AG04449 (cell line): ENCODE results near the gene ZNF574.

Source experiments
- CTCF ChIA-PET: fragments of 350-600 bp; formaldehyde crosslinking; extraction: SDS; loops from one replicate; lab custom pipeline; 2021; ENCODE audit warnings: antibody characterized with exemption; lab: Yijun Ruan, JAX
- POLR2A ChIA-PET: fragments of 400-600, 350-600 bp; formaldehyde crosslinking; extraction: SDS; loops from one replicate; lab custom pipeline; 2020; ENCODE audit warnings: antibody characterized with exemption, inconsistent platforms; lab: Yijun Ruan, JAX
- DNase-seq: peaks from one replicate; pipeline ENCODE4 v3.0.0-alpha.2; 2010; ENCODE audit warnings: low read depth, low spot score
- H3K4me3 ChIP-seq: 2 replicates; pipeline ENCODE4 v1.5.1; 2011; ENCODE audit warnings: low read depth, mild to moderate bottlenecking, control low read depth, low read length
- TF ChIP-seq, protein P1 (sequence below): IDR thresholded peaks from one replicate; pipeline ENCODE4 v1.5.1; 2011; ENCODE audit warnings: mild to moderate bottlenecking, moderate library complexity, low read length, control low read depth, inconsistent platforms; ENCODE audit not compliant: insufficient read depth; ENCODE audit errors: missing control alignments

ZNF574 gene

DNA sequence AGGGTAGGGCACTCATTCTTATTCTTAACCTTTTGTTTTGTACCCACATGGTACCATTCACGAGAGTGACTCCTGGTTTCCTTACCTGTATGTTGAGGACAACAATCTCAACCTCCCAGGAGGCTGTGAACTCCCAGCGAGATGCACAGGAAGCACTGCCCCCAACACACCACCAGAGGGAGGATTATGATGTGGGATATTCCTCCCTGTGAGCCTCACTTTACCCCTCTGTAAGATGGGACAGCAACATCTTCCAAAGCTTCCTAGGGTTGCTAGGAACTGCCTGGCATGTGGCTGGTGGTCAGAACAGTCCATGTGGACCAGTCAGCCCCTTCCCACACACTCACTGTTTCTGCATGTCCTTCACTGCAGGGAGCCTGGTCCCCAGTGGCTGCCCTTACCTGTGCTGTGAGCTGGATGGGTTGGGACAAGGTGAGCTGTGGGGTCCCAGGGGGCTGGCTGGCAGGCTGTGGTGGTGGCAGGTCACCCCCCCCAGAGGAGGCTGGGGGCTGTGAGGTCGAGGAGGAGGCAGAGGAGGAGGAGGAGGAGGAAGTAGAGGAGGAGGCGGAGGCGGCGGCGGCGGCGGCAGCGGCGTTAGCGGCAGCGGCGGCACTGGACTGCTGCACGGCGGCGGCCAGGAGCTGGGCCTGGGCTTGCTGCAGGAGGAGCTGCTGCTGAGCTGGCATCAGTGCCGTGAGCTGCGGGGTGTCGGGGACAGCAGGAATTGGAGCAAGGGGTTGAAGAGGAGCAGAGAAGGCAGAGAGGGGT is 40.5 kb downstream of the ZNF574 start:
- no peak overlapping the region for H3K4me3 ChIP-seq
- no peak for DNase-seq
- POLR2A ChIA-PET: no interaction called here
- CTCF ChIA-PET: interaction anchor here (0.9 to 11.0 kb wide), 10 partner anchors 7 to 284 kb away, joined by 3 to 173 read pairs (median 44); partner anchors contain the start of genes GSK3A and POU2F2
- TF ChIP-seq, protein P1, sequence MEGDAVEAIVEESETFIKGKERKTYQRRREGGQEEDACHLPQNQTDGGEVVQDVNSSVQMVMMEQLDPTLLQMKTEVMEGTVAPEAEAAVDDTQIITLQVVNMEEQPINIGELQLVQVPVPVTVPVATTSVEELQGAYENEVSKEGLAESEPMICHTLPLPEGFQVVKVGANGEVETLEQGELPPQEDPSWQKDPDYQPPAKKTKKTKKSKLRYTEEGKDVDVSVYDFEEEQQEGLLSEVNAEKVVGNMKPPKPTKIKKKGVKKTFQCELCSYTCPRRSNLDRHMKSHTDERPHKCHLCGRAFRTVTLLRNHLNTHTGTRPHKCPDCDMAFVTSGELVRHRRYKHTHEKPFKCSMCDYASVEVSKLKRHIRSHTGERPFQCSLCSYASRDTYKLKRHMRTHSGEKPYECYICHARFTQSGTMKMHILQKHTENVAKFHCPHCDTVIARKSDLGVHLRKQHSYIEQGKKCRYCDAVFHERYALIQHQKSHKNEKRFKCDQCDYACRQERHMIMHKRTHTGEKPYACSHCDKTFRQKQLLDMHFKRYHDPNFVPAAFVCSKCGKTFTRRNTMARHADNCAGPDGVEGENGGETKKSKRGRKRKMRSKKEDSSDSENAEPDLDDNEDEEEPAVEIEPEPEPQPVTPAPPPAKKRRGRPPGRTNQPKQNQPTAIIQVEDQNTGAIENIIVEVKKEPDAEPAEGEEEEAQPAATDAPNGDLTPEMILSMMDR: no peak

DNA sequence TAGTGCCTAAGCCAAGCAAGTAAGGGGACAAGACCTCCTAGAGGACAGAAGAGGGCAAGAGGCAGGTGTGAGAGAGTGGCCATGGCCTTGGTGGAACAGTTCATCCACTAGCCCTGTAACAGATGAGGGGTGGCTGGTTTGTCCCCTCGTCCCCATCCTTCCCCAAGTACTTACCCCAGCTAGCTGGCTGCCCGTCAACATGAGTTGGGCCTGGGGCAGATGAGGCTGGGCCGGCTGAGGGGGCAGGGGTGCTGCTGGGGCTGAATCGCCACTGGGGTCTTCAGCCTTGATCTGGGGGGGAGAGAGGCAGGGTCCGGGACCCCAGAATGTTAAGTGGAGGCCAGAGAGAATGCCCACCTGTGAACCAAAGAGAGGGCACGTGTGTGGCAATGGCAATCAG is 41.1 kb downstream of the ZNF574 start:
- TF ChIP-seq, protein P1: no peak
- POLR2A ChIA-PET: no interaction called here
- H3K4me3 ChIP-seq: no peak overlapping the region
- CTCF ChIA-PET: interaction anchor here (1.0 to 11.0 kb wide), 3 partner anchors 7 to 68 kb away, joined by 4 to 173 read pairs (median 46); no protein-coding TSS in a partner anchor
- no peak for DNase-seq

DNA sequence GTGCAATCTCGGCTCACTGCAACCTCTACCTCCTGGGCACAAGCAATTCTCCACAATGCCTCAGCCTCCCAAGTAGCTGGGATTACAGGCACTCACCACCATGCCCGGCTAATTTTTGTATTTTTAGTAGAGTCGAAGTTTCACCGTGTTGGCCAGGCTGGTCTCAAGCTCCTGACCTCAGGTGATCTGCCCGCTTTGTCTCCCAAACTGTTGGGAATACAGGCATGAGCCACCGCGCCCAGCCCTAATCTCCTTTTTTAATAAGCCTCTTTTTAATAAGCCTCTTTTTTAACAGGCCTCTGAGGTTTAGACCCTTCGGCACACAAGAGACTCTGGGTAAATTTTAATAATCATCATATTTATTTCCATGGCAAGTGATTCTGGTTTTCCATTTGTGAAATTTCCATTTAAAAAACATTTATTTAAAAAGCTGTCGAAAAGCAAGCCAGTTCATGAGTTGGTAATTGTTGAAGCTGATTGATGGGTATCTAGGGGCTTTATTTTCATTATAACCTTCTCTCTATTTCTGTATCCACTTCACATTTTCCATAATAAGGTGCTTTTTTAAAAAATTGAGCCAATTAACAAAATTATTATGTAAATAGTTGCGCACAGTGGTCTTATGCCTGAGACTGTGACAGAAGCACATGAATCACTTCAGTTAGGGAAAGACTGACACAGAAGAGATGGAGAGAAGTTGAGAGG is 44.5 kb downstream of the ZNF574 start:
- DNase-seq: no peak
- TF ChIP-seq, protein P1: no peak
- no peak overlapping the region for H3K4me3 ChIP-seq
- ChIA-PET CTCF (interaction anchor here (0.7 to 5.6 kb wide), 4 partner anchors 11 to 160 kb away, joined by 3 to 46 read pairs (median 4); no protein-coding TSS in a partner anchor), POLR2A (no interaction called here)

DNA sequence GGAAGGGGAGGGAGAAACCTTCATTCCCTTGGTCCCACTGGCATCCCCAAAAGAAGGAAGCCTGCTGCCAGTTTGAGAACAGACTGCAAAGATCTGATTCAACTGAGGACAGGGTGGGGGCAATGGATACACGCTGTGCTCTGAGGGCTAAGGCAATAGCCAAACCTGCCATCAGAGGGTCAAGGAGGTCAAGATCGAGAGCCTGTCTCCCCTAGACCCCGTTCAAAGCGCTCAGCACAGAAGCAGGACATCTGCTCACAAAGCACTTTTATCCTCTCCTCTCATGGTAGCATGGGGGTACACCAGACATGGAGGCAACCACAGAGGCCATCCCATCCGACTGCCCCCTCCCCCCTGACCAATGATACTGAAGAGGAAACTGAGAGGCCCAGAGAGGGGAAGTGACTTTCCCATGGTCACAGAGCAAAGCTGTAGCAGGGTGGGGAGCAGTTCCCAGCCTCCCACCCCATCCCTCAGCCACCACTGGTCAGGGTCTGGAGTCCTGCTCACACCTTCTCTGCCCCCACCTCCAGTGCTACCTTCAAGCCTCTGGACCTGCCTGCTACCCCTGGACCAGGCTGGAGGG is 45.2 kb downstream of the ZNF574 start:
- ChIA-PET POLR2A (interaction anchor here (1.0 to 1.2 kb wide), 2 partner anchors 10 to 56 kb away, joined by 3 to 4 read pairs; no protein-coding TSS in a partner anchor), CTCF (interaction anchor here (0.7 to 5.9 kb wide), 6 partner anchors 8 to 266 kb away, joined by 3 to 52 read pairs (median 4); partner anchors contain the start of gene POU2F2)
- DNase-seq: no peak
- no peak overlapping the region for H3K4me3 ChIP-seq
- TF ChIP-seq, protein P1: no peak

DNA sequence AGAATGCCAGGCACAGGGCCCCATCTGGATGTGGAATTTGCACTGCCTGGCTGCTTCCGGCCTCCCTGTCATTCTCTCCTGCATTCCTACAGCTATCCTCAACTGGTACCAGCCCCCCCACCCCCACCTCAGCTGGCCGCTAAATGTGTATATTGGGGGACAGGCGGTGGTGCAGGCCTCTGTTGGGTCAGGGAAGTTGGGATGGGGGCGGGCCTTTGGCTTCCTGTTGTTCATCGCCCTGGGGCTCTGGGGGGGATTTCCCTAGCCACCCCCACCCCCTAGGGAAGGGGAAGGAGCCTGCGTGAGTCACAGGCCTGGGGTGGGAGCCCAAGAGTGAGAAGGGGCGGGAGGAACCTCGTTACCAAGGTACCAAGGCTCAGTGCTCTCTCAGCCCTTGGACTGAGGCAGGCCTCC is 45.7 kb downstream of the ZNF574 start:
- no peak for DNase-seq
- POLR2A ChIA-PET: interaction anchor here (1.0 to 1.2 kb wide), 2 partner anchors 11 to 55 kb away, joined by 3 to 4 read pairs; no protein-coding TSS in a partner anchor
- CTCF ChIA-PET: interaction anchor here (0.7 to 5.9 kb wide), 5 partner anchors 9 to 265 kb away, joined by 3 to 52 read pairs (median 5); partner anchors contain the start of gene POU2F2
- H3K4me3 ChIP-seq: no peak overlapping the region
- TF ChIP-seq, protein P1: no peak
